GM21529 (cell line): Measurements from ENCODE around the gene SFRP4.

ENCODE experiments used
- ATAC-seq: cut with Tn5 transposase; IDR thresholded peaks from one replicate; pipeline ENCODE4 v1.9.1; 2021; ENCODE audit not compliant: unreplicated experiment

SFRP4 gene

GRCh38 chr7:37925620-37926019 lies 9.0 kb upstream of the SFRP4 start:
- no peak for ATAC-seq

GRCh38 chr7:37924491-37925041 lies 7.9 kb upstream of the SFRP4 start:
- ATAC-seq, result no peak

- ATAC-seq, result no peak
Observed at GRCh38 chr7:37923996-37924395, 7.4 kb upstream of the SFRP4 start.

GRCh38 chr7:37921876-37922275 lies 5.3 kb upstream of the SFRP4 start:
- ATAC-seq, result no peak

GRCh38 chr7:37920849-37921805 lies 4.5 kb upstream of the SFRP4 start:
- ATAC-seq, result peak; percentile 61

GRCh38 chr7:37920305-37920848 lies 3.8 kb upstream of the SFRP4 start, which contains the start of gene EPDR1:
Gene EPDR1 (plus strand): TSS chr7:37920640. CDS start chr7:37920940, 300 bp downstream.
- ATAC-seq, result peak; percentile 41

GRCh38 chr7:37918526-37918925 lies 1.9 kb upstream of the SFRP4 start:
- no peak for ATAC-seq

- ATAC-seq, result no peak
Observed at GRCh38 chr7:37916017-37916672, 472 bp downstream of the SFRP4 start.

GRCh38 chr7:37915438-37915837 lies 1.2 kb downstream of the SFRP4 start:
- no peak for ATAC-seq

GRCh38 chr7:37912756-37913155 lies 3.9 kb downstream of the SFRP4 start:
- ATAC-seq, result no peak

- ATAC-seq, result no peak
Observed at GRCh38 chr7:37908221-37908788, 8.3 kb downstream of the SFRP4 start.

- ATAC-seq, result no peak
Observed at GRCh38 chr7:37901890-37902524, 14.6 kb downstream of the SFRP4 start.

- no peak for ATAC-seq
Observed at GRCh38 chr7:37901236-37901827, 15.3 kb downstream of the SFRP4 start.

GRCh38 chr7:37899712-37900247 lies 16.8 kb downstream of the SFRP4 start:
- no peak for ATAC-seq

- ATAC-seq, result no peak
Observed at GRCh38 chr7:37894671-37895070, 21.9 kb downstream of the SFRP4 start.

- ATAC-seq, result no peak
Observed at GRCh38 chr7:37893359-37893758, 23.3 kb downstream of the SFRP4 start.

DNA sequence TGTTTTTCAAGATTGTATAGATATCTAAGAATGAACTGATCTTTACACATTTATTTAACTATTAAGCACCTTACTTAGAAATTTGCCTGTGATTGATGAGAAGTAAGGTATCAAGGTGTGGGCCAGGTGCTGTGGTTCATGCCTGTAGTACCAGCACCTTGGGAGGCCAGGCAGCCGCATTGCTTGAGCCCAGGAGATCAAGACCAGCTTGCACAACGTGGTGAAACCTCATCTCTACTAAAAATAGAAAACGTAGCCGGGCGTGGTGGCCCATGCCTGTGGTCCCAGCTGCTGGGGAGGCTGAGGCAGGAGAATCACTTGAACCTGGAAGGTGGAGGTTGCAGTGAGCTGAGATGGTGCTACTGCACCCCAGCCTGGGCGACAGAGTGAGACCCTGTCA lies 34.5 kb downstream of the SFRP4 start:
- ATAC-seq, result no peak
